MM.1S (cell line): ENCODE measurements around the gene DHX8.

Source experiments
- DNase-seq: peaks from one replicate; pipeline ENCODE4 v3.0.0-alpha.2; 2015
- H2AFZ ChIP-seq: fragments of 300-600 bp; sonication (generic); 2 replicates; pipeline ENCODE4 v1.6.0; 2016; ENCODE audit warnings: antibody characterized with exemption, low read length
- H3F3A ChIP-seq: fragments of 300-600 bp; sonication (generic); 2 replicates; pipeline ENCODE4 v1.6.1; 2016; ENCODE audit warnings: mild to moderate bottlenecking, antibody characterized with exemption, low read length, moderate library complexity, mixed read lengths; ENCODE audit not compliant: insufficient read depth
- H3K27ac ChIP-seq: fragments of 300-600 bp; sonication (generic); 2 replicates; pipeline ENCODE4 v1.5.1; 2016; ENCODE audit warnings: mild to moderate bottlenecking, low read length
- H3K27me3 ChIP-seq: fragments of 300-600 bp; sonication (generic); replicated peaks from 2 replicates; pipeline ENCODE4 v1.6.0; 2016; ENCODE audit warnings: low read length; ENCODE audit not compliant: insufficient read depth
- H3K36me3 ChIP-seq: fragments of 300-600 bp; sonication (generic); replicated peaks from 2 replicates; pipeline ENCODE4 v1.6.1; 2016; ENCODE audit warnings: mild to moderate bottlenecking, low read length, mixed read lengths; ENCODE audit not compliant: insufficient read depth
- H3K4me1 ChIP-seq: fragments of 300-600 bp; sonication (generic); 2 replicates; pipeline ENCODE4 v1.6.1; 2016; ENCODE audit warnings: low read length, mixed read lengths
- H3K4me2 ChIP-seq: fragments of 300-600 bp; sonication (generic); 2 replicates; pipeline ENCODE4 v1.6.0; 2016; ENCODE audit warnings: low read depth, low read length
- H3K4me3 ChIP-seq: fragments of 300-600 bp; sonication (generic); 2 replicates; pipeline ENCODE4 v1.5.1; 2016; ENCODE audit warnings: low read length, mixed read lengths
- H3K79me2 ChIP-seq: fragments of 300-600 bp; sonication (generic); 2 replicates; pipeline ENCODE4 v1.6.1; 2016; ENCODE audit warnings: mixed run types, low read length, mixed read lengths
- H3K9ac ChIP-seq: fragments of 300-600 bp; sonication (generic); 2 replicates; pipeline ENCODE4 v1.6.1; 2016; ENCODE audit warnings: low read length, mixed read lengths
- H3K9me2 ChIP-seq: fragments of 300-600 bp; sonication (generic); replicated peaks from 2 replicates; pipeline ENCODE4 v1.6.1; 2016; ENCODE audit warnings: mild to moderate bottlenecking, low read length, mixed read lengths; ENCODE audit not compliant: insufficient read depth
- H3K9me3 ChIP-seq: fragments of 300-600 bp; sonication (generic); replicated peaks from 2 replicates; pipeline ENCODE4 v1.6.1; 2016; ENCODE audit warnings: mild to moderate bottlenecking, low read length, mixed read lengths; ENCODE audit not compliant: insufficient read depth
- H4K20me1 ChIP-seq: fragments of 300-600 bp; sonication (generic); 2 replicates; pipeline ENCODE4 v1.6.1; 2016; ENCODE audit warnings: mild to moderate bottlenecking, low read length, moderate library complexity, mixed read lengths; ENCODE audit not compliant: insufficient read depth
- EZH2 ChIP-seq: fragments of 300-600 bp; sonication (generic); optimal IDR thresholded peaks from 2 replicates; pipeline ENCODE3; 2017; ENCODE audit warnings: low read depth, mild to moderate bottlenecking, antibody characterized with exemption, low read length, mixed read lengths
- EZH2phosphoT487 ChIP-seq: fragments of 300-600 bp; sonication (generic); IDR thresholded peaks from 2 replicates; pipeline ENCODE4 v1.6.1; 2018; ENCODE audit warnings: antibody characterized with exemption, low read length
- TF ChIP-seq, protein P1 (sequence below): fragments of 300-600 bp; sonication (generic); IDR thresholded peaks from 2 replicates; pipeline ENCODE4 v1.5.1; 2016; ENCODE audit warnings: antibody characterized with exemption, low read length, mixed read lengths

DHX8 gene

DNA sequence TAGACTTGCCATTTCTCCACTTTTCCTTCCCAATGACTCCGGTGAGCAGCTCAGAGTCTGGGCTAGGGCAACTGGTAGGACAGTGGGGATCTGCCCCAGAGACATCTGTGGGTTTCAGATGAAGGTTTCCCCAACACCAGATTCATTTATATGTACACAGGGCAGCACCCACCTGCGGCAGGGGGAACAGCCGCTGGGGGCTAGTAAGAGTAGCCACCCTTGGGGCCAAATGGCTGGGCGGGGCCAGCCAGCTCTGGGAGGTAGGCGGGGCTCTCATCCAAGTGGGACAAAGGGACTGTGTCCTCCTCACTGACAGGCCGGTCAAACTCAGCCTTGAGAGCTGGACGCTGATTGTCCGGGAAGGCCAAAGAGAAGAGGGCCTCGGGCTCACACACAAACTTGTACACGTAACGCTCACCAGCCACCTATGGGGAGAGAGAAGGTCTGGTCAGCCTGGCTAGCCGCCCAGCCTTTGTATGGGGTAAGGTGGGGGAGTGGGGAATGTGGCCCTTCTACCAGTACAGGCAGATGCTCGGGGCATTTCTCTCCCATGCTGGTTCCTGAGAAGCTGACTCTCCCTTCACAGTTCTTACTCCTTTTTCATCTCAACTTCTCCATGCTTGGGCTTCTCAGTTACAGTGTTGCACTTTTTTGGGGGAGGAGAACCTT, 44.7 kb downstream of the DHX8 start:
- Histone ChIP-seq H4K20me1 (no peaks in the 10 kb centered on the region), H3K4me1 (no peaks in the 10 kb centered on the region), H2AFZ (no peak overlapping the region), H3K79me2 (no peaks in the 10 kb centered on the region), H3K9ac (no peak overlapping the region), H3K9me2 (no peaks in the 10 kb centered on the region), H3K4me3 (no peak overlapping the region), H3F3A (no peaks in the 10 kb centered on the region), H3K36me3 (no peaks in the 10 kb centered on the region), H3K27ac (no peak overlapping the region), H3K27me3 (no peaks in the 10 kb centered on the region), H3K4me2 (no peak overlapping the region), H3K9me3 (no peaks in the 10 kb centered on the region)
- TF ChIP-seq EZH2phosphoT487 = no peak
- TF ChIP-seq, protein P1, sequence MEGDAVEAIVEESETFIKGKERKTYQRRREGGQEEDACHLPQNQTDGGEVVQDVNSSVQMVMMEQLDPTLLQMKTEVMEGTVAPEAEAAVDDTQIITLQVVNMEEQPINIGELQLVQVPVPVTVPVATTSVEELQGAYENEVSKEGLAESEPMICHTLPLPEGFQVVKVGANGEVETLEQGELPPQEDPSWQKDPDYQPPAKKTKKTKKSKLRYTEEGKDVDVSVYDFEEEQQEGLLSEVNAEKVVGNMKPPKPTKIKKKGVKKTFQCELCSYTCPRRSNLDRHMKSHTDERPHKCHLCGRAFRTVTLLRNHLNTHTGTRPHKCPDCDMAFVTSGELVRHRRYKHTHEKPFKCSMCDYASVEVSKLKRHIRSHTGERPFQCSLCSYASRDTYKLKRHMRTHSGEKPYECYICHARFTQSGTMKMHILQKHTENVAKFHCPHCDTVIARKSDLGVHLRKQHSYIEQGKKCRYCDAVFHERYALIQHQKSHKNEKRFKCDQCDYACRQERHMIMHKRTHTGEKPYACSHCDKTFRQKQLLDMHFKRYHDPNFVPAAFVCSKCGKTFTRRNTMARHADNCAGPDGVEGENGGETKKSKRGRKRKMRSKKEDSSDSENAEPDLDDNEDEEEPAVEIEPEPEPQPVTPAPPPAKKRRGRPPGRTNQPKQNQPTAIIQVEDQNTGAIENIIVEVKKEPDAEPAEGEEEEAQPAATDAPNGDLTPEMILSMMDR = no peak
- TF ChIP-seq EZH2 = no peak
- DNase-seq = no peak

DNA sequence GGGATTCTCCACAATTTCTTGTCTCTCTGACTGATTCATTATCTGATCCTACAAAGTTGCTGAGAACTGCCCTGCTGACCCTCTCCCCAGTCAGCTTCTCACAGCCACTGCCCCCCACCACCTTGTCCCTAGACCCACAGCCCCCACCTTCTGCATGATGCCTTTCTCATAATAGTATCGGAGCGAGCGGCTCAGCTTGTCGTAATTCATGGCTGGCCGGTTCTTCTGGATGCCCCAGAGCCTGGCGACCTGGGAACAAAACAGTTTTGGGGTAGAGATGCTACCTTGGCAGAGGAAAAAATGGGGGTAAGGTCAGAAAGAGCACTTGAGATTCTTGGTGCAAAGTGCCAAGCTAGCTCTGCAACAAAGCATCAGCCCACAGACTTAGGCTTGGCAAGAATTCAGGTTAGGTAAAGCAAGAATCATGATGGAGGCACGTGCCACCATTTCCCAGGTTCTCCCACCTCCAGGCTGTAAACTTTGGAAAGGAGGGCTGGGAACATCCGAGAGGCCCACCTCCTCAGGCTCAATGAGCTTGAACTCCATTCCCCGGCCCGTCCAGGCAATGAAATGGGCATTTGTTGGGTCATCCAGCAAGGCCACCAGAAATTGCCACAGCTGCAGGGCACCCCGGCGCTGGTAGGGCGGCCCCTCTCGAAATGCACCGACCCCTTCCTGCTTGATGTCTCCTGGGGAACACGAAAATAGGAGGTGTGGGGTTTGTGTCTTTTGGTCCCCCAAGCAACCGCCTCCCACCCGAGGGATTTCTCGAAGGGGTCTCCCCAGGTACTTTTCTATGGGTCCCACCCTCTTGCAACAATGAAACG, 45.4 kb downstream of the DHX8 start:
- Histone ChIP-seq H4K20me1 (no peaks in the 10 kb centered on the region), H3K79me2 (no peaks in the 10 kb centered on the region), H3F3A (no peaks in the 10 kb centered on the region), H3K9me3 (no peaks in the 10 kb centered on the region), H3K4me3 (no peak overlapping the region), H3K9me2 (no peaks in the 10 kb centered on the region), H3K36me3 (no peaks in the 10 kb centered on the region), H3K27me3 (no peaks in the 10 kb centered on the region), H3K4me1 (no peaks in the 10 kb centered on the region), H3K27ac (no peak overlapping the region), H3K4me2 (no peak overlapping the region), H3K9ac (no peak overlapping the region), H2AFZ (no peak overlapping the region)
- no peak for DNase-seq
- no peak for TF ChIP-seq EZH2
- no peak for TF ChIP-seq EZH2phosphoT487
- TF ChIP-seq, protein P1 = no peak

DNA sequence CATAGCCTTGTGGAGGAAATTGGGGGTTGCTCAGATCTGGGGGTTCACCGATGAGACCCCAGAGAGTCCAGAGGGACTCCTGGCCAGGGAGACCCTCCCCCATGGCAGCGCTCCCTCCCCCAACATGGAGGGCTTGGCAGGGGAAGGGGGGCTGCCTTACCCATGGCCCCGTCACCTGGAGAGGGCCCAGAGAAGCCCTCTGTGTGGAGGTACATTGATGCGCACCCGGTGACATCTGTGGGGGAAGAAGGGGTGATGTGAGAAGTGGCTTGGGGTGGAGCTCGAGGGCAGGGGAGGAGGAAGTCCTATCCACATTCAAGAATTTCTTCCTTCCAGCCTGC, 46.1 kb downstream of the DHX8 start:
- no peak overlapping the region for H3K4me3 ChIP-seq
- H3F3A ChIP-seq = no peaks in the 10 kb centered on the region
- no peaks in the 10 kb centered on the region for H3K27me3 ChIP-seq
- no peaks in the 10 kb centered on the region for H4K20me1 ChIP-seq
- H3K36me3 ChIP-seq = no peaks in the 10 kb centered on the region
- no peaks in the 10 kb centered on the region for H3K9me3 ChIP-seq
- H3K4me1 ChIP-seq = no peaks in the 10 kb centered on the region
- no peak overlapping the region for H3K27ac ChIP-seq
- no peak overlapping the region for H3K4me2 ChIP-seq
- no peaks in the 10 kb centered on the region for H3K9me2 ChIP-seq
- DNase-seq = no peak
- H3K79me2 ChIP-seq = no peaks in the 10 kb centered on the region
- H3K9ac ChIP-seq = no peak overlapping the region
- TF ChIP-seq EZH2phosphoT487 (no peak), EZH2 (no peak)
- TF ChIP-seq, protein P1 = no peak
- no peak overlapping the region for H2AFZ ChIP-seq
